MCF 10A (cell line): ENCODE data around the gene TGFB1. TPM values are rescaled to one million over a fixed set of nuclear protein-coding genes. Genes with fewer than 3 reads are reported as not detected.

ENCODE experiments used
- BruUV-seq: library from RNA; stranded (reverse); fragments of 400-500 nt; replicated peaks from 2 replicates; lab custom pipeline; 2021; lab: Mats Ljungman, UMichigan
- CTCF ChIA-PET: fragments of 300-600 bp; sonication (Branson Sonifier 250); formaldehyde crosslinking; extraction: SDS; loops from one replicate; lab custom pipeline; 2021; ENCODE audit warnings: antibody characterized with exemption, inconsistent platforms; lab: Yijun Ruan, JAX
- POLR2A ChIA-PET: fragments of 300-600, 350-650 bp; sonication (Branson Sonifier 250); formaldehyde crosslinking; extraction: SDS; loops from one replicate; lab custom pipeline; 2020; ENCODE audit warnings: antibody characterized with exemption, inconsistent platforms; lab: Yijun Ruan, JAX
- DNase-seq: peaks from one replicate; pipeline ENCODE4 v3.0.0-alpha.2; 2018; ENCODE audit not compliant: unreplicated experiment
- H3K27ac Mint-ChIP-seq: one replicate; pipeline ENCODE4 v1.8.0; 2022; ENCODE audit warnings: mild to moderate bottlenecking, low read depth, mixed read lengths; ENCODE audit not compliant: unreplicated experiment
- H3K27me3 Mint-ChIP-seq: one replicate; pipeline ENCODE4 v1.8.0; 2022; ENCODE audit warnings: mixed read lengths; ENCODE audit not compliant: insufficient read depth, unreplicated experiment
- H3K36me3 Mint-ChIP-seq: one replicate; pipeline ENCODE4 v1.8.0; 2022; ENCODE audit warnings: mild to moderate bottlenecking, moderate library complexity, mixed read lengths; ENCODE audit not compliant: insufficient read depth, unreplicated experiment
- H3K4me1 Mint-ChIP-seq: one replicate; pipeline ENCODE4 v1.8.0; 2022; ENCODE audit warnings: mixed read lengths; ENCODE audit not compliant: insufficient read depth, unreplicated experiment
- H3K4me3 Mint-ChIP-seq: one replicate; pipeline ENCODE4 v1.8.0; 2022; ENCODE audit warnings: mild to moderate bottlenecking, moderate library complexity, mixed read lengths; ENCODE audit not compliant: unreplicated experiment
- H3K9me3 Mint-ChIP-seq: one replicate; pipeline ENCODE4 v1.8.0; 2022; ENCODE audit warnings: mixed read lengths; ENCODE audit not compliant: unreplicated experiment
- CTCF ChIP-seq: fragments of 200-600 bp; IDR thresholded peaks from one replicate; pipeline ENCODE4 v1.8.0; 2022; ENCODE audit warnings: antibody characterized with exemption, mild to moderate bottlenecking; ENCODE audit not compliant: unreplicated experiment
- intact Hi-C: fragments of 100-400 bp; cut with micrococcal nuclease; formaldehyde crosslinking; loops from 2 replicates; pipeline ENCODE4 v1.14.1; 2022
- total RNA-seq: library from RNA; stranded (reverse); gene quantifications from 2 replicates; pipeline ENCODE4 v1.2.3, GENCODE V29; 2022

The TGFB1 gene
- total RNA-seq, 1 experiment from 2014 or later: 27.8 TPM

- H3K27ac Mint-ChIP-seq: no peak overlapping the region
- H3K4me1 Mint-ChIP-seq: no peaks in the 10 kb centered on the region
- intact Hi-C loops: no loop called here
- TF ChIP-seq CTCF: no peak
- peaks cover 12% of the 10 kb centered on the region for H3K36me3 Mint-ChIP-seq
- H3K9me3 Mint-ChIP-seq: no peaks in the 10 kb centered on the region
- POLR2A ChIA-PET: interaction anchor here (0.9 kb wide), 1 partner anchor 32 kb away, joined by 3 read pairs; no protein-coding TSS in a partner anchor
- no TSS peak for BruUV-seq
- DNase-seq: no peak
- CTCF ChIA-PET: interaction anchor here (0.6 to 1.5 kb wide), 2 partner anchors 51 to 385 kb away, joined by 4 to 6 read pairs; no protein-coding TSS in a partner anchor
- no peaks in the 10 kb centered on the region for H3K27me3 Mint-ChIP-seq
- no peak overlapping the region for H3K4me3 Mint-ChIP-seq
Measured at GRCh38 chr19:41359741-41360140, 6.0 kb upstream of the TGFB1 start.

- CTCF ChIA-PET: interaction anchor here (0.7 kb wide), 1 partner anchor 54 kb away, joined by 3 read pairs; no protein-coding TSS in a partner anchor
- TF ChIP-seq CTCF: no peak
- no peaks in the 10 kb centered on the region for H3K27me3 Mint-ChIP-seq
- no TSS peak for BruUV-seq
- intact Hi-C loops: no loop called here
- POLR2A ChIA-PET: no interaction called here
- no peak for DNase-seq
- H3K4me1 Mint-ChIP-seq: peaks cover 6% of the 10 kb centered on the region
- H3K9me3 Mint-ChIP-seq: no peaks in the 10 kb centered on the region
- H3K27ac Mint-ChIP-seq: no peak overlapping the region
- no peak overlapping the region for H3K4me3 Mint-ChIP-seq
- H3K36me3 Mint-ChIP-seq: peaks cover 6% of the 10 kb centered on the region
Measured at GRCh38 chr19:41357746-41358145, 4.0 kb upstream of the TGFB1 start.

- no peak for DNase-seq
- Mint-ChIP-seq H3K9me3 (no peaks in the 10 kb centered on the region), H3K4me1 (peaks cover 9% of the 10 kb centered on the region), H3K27me3 (no peaks in the 10 kb centered on the region), H3K4me3 (no peak overlapping the region), H3K27ac (no peak overlapping the region), H3K36me3 (peaks cover 6% of the 10 kb centered on the region)
- intact Hi-C loops: no loop called here
- BruUV-seq: no TSS peak
- ChIA-PET CTCF (no interaction called here), POLR2A (no interaction called here)
- TF ChIP-seq CTCF: no peak
Measured at GRCh38 chr19:41356984-41357739, 3.4 kb upstream of the TGFB1 start.

GRCh38 chr19:41355802-41356201 is 2.1 kb upstream of the TGFB1 start:
- DNase-seq: no peak
- Mint-ChIP-seq H3K4me3 (no peak overlapping the region), H3K27me3 (no peaks in the 10 kb centered on the region), H3K9me3 (no peaks in the 10 kb centered on the region), H3K36me3 (peaks cover 6% of the 10 kb centered on the region), H3K27ac (no peak overlapping the region), H3K4me1 (peaks cover 20% of the 10 kb centered on the region)
- intact Hi-C loops: no loop called here
- ChIA-PET POLR2A (interaction anchor here (0.6 to 1.0 kb wide), 2 partner anchors 27 to 588 kb away, joined by 3 read pairs; no protein-coding TSS in a partner anchor), CTCF (interaction anchor here (0.6 to 5.2 kb wide), 8 partner anchors 8 to 531 kb away, joined by 3 to 34 read pairs (median 3); partner anchors contain the start of gene B9D2)
- BruUV-seq: no TSS peak
- TF ChIP-seq CTCF: no peak
